H1 (cell line): Measurements from ENCODE around the gene CRCP. TPM values are rescaled to one million over a fixed set of nuclear protein-coding genes. Genes with fewer than 3 reads are reported as not detected.
"Not testable (repeated sequence)": the region's sequence is repeated elsewhere in the genome, so short reads cannot be mapped to it uniquely, and the experiment has no call there.

Experiments used
- CTCF ChIA-PET: fragments of 300-600 bp; sonication (Branson Sonifier 250); formaldehyde crosslinking; loops from one replicate; lab custom pipeline; 2021; ENCODE audit not compliant: partially characterized antibody; lab: Charles Lee
- POLR2A ChIA-PET: fragments of 300-600 bp; sonication (Branson Sonifier 250); formaldehyde crosslinking; loops from one replicate; lab custom pipeline; 2021; ENCODE audit warnings: inconsistent platforms; ENCODE audit not compliant: partially characterized antibody; lab: Charles Lee
- DNase-seq, 2 experiments: peaks; one replicate each; pipeline versions ENCODE4 v3.0.0 to v3.0.0-alpha.2; 2010 to 2022; ENCODE audit warnings: low spot score in 2 of 2, low read depth in 1 of 2, mixed read lengths in 1 of 2
- FAIRE-seq: peaks from 2 replicates; lab custom pipeline; 2011; peaks lifted over from hg19 to GRCh38; lab: Jason Lieb, UNC
- H2AFZ ChIP-seq: 2 replicates; pipeline ENCODE4 v1.8.1; 2012; ENCODE audit warnings: low read length, inconsistent platforms
- H2AK5ac ChIP-seq: 2 replicates; pipeline ENCODE4 v1.6.1; 2013; ENCODE audit warnings: low read depth, low read length
- H2BK120ac ChIP-seq: replicated peaks from 2 replicates; pipeline ENCODE3; 2013; ENCODE audit warnings: low read depth, low read length, inconsistent platforms
- H2BK12ac ChIP-seq: 2 replicates; pipeline ENCODE4 v1.6.1; 2013; ENCODE audit warnings: low read depth, low read length
- H2BK15ac ChIP-seq: 2 replicates; pipeline ENCODE4 v1.6.1; 2013; ENCODE audit warnings: low read length
- H2BK20ac ChIP-seq: 2 replicates; pipeline ENCODE4 v1.6.1; 2013; ENCODE audit warnings: low read length
- H2BK5ac ChIP-seq: 2 replicates; pipeline ENCODE4 v1.6.1; 2013; ENCODE audit warnings: low read depth, low read length
- H3K14ac ChIP-seq: 2 replicates; pipeline ENCODE4 v1.6.1; 2013; ENCODE audit warnings: inconsistent platforms; ENCODE audit not compliant: insufficient read length
- H3K18ac ChIP-seq: 2 replicates; pipeline ENCODE4 v1.6.1; 2013; ENCODE audit warnings: low read length; ENCODE audit errors: extremely low read depth
- H3K23ac ChIP-seq: 2 replicates; pipeline ENCODE4 v1.6.1; 2013; ENCODE audit warnings: inconsistent platforms; ENCODE audit not compliant: insufficient read length
- H3K23me2 ChIP-seq: 2 replicates; pipeline ENCODE4 v1.6.1; 2013; ENCODE audit warnings: low read depth, low read length
- H3K27ac ChIP-seq: 2 replicates; pipeline ENCODE4 v1.6.1; 2011; ENCODE audit warnings: low read depth, low read length, inconsistent platforms
- H3K27me3 ChIP-seq, 4 experiments: replicated peaks in 1 of 4; 1 replicate in 1 of 4; 2 replicates in 3 of 4; pipeline versions ENCODE4 v1.6.1 to v1.8.1; 2011 to 2013; ENCODE audit warnings: low read length in 3 of 4, mild to moderate bottlenecking in 3 of 4, inconsistent platforms in 2 of 4, mixed read lengths in 2 of 4, moderate library complexity in 1 of 4; ENCODE audit not compliant: control insufficient read depth in 3 of 4, insufficient read depth in 3 of 4; ENCODE audit errors: extremely low read depth in 1 of 4
- H3K36me3 ChIP-seq, 4 experiments: 2 replicates each; pipeline versions ENCODE4 v1.6.1 to v1.8.1; 2011 to 2013; ENCODE audit warnings: mild to moderate bottlenecking in 4 of 4, low read length in 3 of 4, moderate library complexity in 2 of 4, control low read depth in 1 of 4, inconsistent platforms in 1 of 4; ENCODE audit not compliant: insufficient read depth in 4 of 4, control insufficient read depth in 2 of 4
- H3K4ac ChIP-seq: replicated peaks from 2 replicates; pipeline ENCODE3; 2013; ENCODE audit warnings: low read length, low read depth, mixed read lengths, inconsistent platforms; ENCODE audit not compliant: insufficient read length
- H3K4me1 ChIP-seq, 4 experiments: replicated peaks in 1 of 4; 1 replicate in 1 of 4; 2 replicates in 3 of 4; pipeline versions ENCODE4 v1.6.1 to v1.8.1; 2011 to 2013; ENCODE audit warnings: low read length in 3 of 4, inconsistent platforms in 2 of 4, mixed read lengths in 1 of 4; ENCODE audit not compliant: insufficient read depth in 4 of 4, control insufficient read depth in 3 of 4
- H3K4me2 ChIP-seq, 2 experiments: 2 replicates each; pipeline versions ENCODE4 v1.6.1 to v1.8.1; 2011 to 2013; ENCODE audit warnings: low read depth in 2 of 2, low read length in 2 of 2, control low read depth in 1 of 2, inconsistent platforms in 1 of 2, mild to moderate bottlenecking in 1 of 2; ENCODE audit not compliant: insufficient read depth in 1 of 2
- H3K4me3 ChIP-seq, 4 experiments: fragments of 200-600, 300-600 bp in 1 of 4; sonication (generic), shearing (Covaris generic), sonication (Bioruptor Twin) in 1 of 4; 2 replicates each; pipeline versions ENCODE4 v1.5.1 to v1.8.1; 2011 to 2016; ENCODE audit warnings: low read length in 4 of 4, low read depth in 3 of 4, control low read depth in 2 of 4, inconsistent platforms in 2 of 4, mild to moderate bottlenecking in 2 of 4, mixed read lengths in 1 of 4, moderate library complexity in 1 of 4; ENCODE audit not compliant: insufficient read depth in 2 of 4; ENCODE audit errors: extremely low read depth in 1 of 4
- H3K56ac ChIP-seq: replicated peaks from 2 replicates; pipeline ENCODE3; 2013; ENCODE audit warnings: low read depth, mild to moderate bottlenecking, mixed read lengths, low read length, inconsistent platforms; ENCODE audit not compliant: insufficient read length
- H3K79me1 ChIP-seq: 2 replicates; pipeline ENCODE4 v1.6.1; 2013; ENCODE audit warnings: low read depth, low read length, control low read depth
- H3K79me2 ChIP-seq, 2 experiments: 2 replicates each; pipeline versions ENCODE4 v1.6.1 to v1.8.1; 2012 to 2013; ENCODE audit warnings: low read length in 2 of 2, mild to moderate bottlenecking in 2 of 2, inconsistent platforms in 1 of 2; ENCODE audit not compliant: insufficient read depth in 2 of 2, control insufficient read depth in 1 of 2
- H3K9ac ChIP-seq, 4 experiments: replicated peaks in 1 of 4; 1 replicate in 1 of 4; 2 replicates in 3 of 4; pipeline versions ENCODE4 v1.6.1 to v1.8.1; 2011 to 2013; ENCODE audit warnings: low read depth in 3 of 4, low read length in 3 of 4, control low read depth in 2 of 4, mild to moderate bottlenecking in 2 of 4, moderate library complexity in 2 of 4, inconsistent platforms in 1 of 4; ENCODE audit errors: extremely low read depth in 1 of 4
- H3K9me3 ChIP-seq, 2 experiments: 2 replicates each; pipeline versions ENCODE4 v1.6.1 to v1.8.1; 2012 to 2013; ENCODE audit warnings: mild to moderate bottlenecking in 2 of 2, moderate library complexity in 2 of 2, control low read depth in 1 of 2, inconsistent platforms in 1 of 2, low read depth in 1 of 2, low read length in 1 of 2, mixed read lengths in 1 of 2; ENCODE audit not compliant: insufficient read depth in 2 of 2
- H4K20me1 ChIP-seq, 2 experiments: replicated peaks in 1 of 2; 2 replicates each; pipeline versions ENCODE3 to v1.8.1; 2011 to 2013; ENCODE audit warnings: inconsistent platforms in 2 of 2, low read length in 2 of 2, mild to moderate bottlenecking in 1 of 2; ENCODE audit not compliant: insufficient read depth in 2 of 2, control insufficient read depth in 1 of 2
- H4K5ac ChIP-seq: 2 replicates; pipeline ENCODE4 v1.6.1; 2013; ENCODE audit warnings: low read length, low read depth, mixed read lengths, inconsistent platforms; ENCODE audit not compliant: insufficient read length
- H4K8ac ChIP-seq: 2 replicates; pipeline ENCODE4 v1.8.0; 2013; ENCODE audit warnings: mild to moderate bottlenecking, moderate library complexity, low read length, inconsistent platforms; ENCODE audit not compliant: insufficient read depth; ENCODE audit errors: extremely low read depth
- H4K91ac ChIP-seq: replicated peaks from 2 replicates; pipeline ENCODE3; 2013; ENCODE audit warnings: low read length, mixed read lengths, inconsistent platforms; ENCODE audit not compliant: insufficient read length
- E2F6 ChIP-seq: IDR thresholded peaks from 2 replicates; pipeline ENCODE4 v1.6.1; 2012; ENCODE audit warnings: inconsistent platforms
- NRF1 ChIP-seq: IDR thresholded peaks from 2 replicates; pipeline ENCODE4 v1.6.1; 2011; ENCODE audit warnings: mild to moderate bottlenecking, low read depth, low read length, improper control_type of control experiment
- POLR2A ChIP-seq, 2 experiments: IDR thresholded peaks; 1 replicate in 1 of 2; 2 replicates in 1 of 2; pipeline ENCODE4 v1.6.1; 2011; ENCODE audit warnings: low read depth in 2 of 2, low read length in 2 of 2, mild to moderate bottlenecking in 2 of 2; ENCODE audit errors: control extremely low read depth in 1 of 2
- SAP30 ChIP-seq: fragments of 300-600 bp; sonication (generic); IDR thresholded peaks from 2 replicates; pipeline ENCODE4 v1.7.1; 2012; ENCODE audit warnings: low read length, moderate library complexity, mild to moderate bottlenecking, inconsistent platforms; ENCODE audit not compliant: insufficient read depth, insufficient replicate concordance
- SP2 ChIP-seq: IDR thresholded peaks from 2 replicates; pipeline ENCODE4 v1.6.1; 2012; ENCODE audit warnings: mild to moderate bottlenecking, low read length, inconsistent platforms
- SUZ12 ChIP-seq: fragments of 200-600 bp; sonication (generic); IDR thresholded peaks from 2 replicates; pipeline ENCODE4 v1.6.1; 2012; ENCODE audit warnings: mild to moderate bottlenecking, inconsistent platforms, low read length, moderate library complexity, mixed read lengths
- WGBS, 2 experiments: shearing (Covaris generic) in 1 of 2; methylation state at CpG; one replicate each; pipeline versions ENCODE4 v1.1.6 to v1.1.7; 2013 to 2015; ENCODE audit warnings: low lambda C conversion rate in 2 of 2, mixed read lengths in 2 of 2, inconsistent platforms in 1 of 2, low coverage in 1 of 2, missing lambda C conversion rate in 1 of 2; ENCODE audit not compliant: insufficient replicate concordance in 2 of 2, insufficient coverage in 1 of 2, insufficient read length in 1 of 2; ENCODE audit errors: extremely low coverage in 1 of 2, missing lambda C conversion rate in 1 of 2; 5-methylcytosine and 5-hydroxymethylcytosine counted together
- polyA plus RNA-seq, 7 experiments: library from polyadenylated mRNA; depleted of rRNA in 3 of 7; stranded (reverse) in 5 of 7; unstranded in 2 of 7; fragments of >200 nt in 5 of 7; fragments of 200-250 nt in 2 of 7; gene quantifications; 1 replicate in 5 of 7; 2 replicates in 1 of 7; 4 replicates in 1 of 7; pipeline versions ENCODE4 v1.2.1 to v1.2.3, GENCODE V29; 2011 to 2013; ENCODE audit warnings: missing spikeins in 2 of 7, mixed read lengths in 2 of 7
- total RNA-seq: library from RNA; stranded (reverse); fragmentation: NEBNext Ultra II Directional; extraction: Animal tissue kit (Norgen Biotek cat#: 25700); gene quantifications from 2 replicates; pipeline ENCODE4 v1.2.1, GENCODE V29; 2021

Gene CRCP
- total and polyA plus RNA-seq, 2 of the 8 experiments (the other 6 are each of a cell fraction or from before 2014, with no cell fraction given) = 15.0 to 29.3 TPM

- no peak for TF ChIP-seq E2F6
- no peak for TF ChIP-seq SAP30
- TF ChIP-seq SP2 = no peak
- no peak for TF ChIP-seq SUZ12
- TF ChIP-seq POLR2A (IDR thresholded peaks at IDR 0.05; ENCODE audit: control extremely low read depth in 1 of 2, low read depth in 2 of 2, low read length in 2 of 2) = no peak
- no peak for TF ChIP-seq NRF1
These were observed 14.1 kb upstream of the CRCP start (continued) for GRCh38 chr7:66100408-66101050.

GRCh38 chr7:66102168-66102567 lies 12.5 kb upstream of the CRCP start:
- H3K79me2 ChIP-seq, H4K20me1 ChIP-seq, H2BK15ac ChIP-seq, CTCF ChIA-PET, H3K36me3 ChIP-seq, H3K4ac ChIP-seq, H2BK20ac ChIP-seq, H3K9me3 ChIP-seq, DNase-seq, H3K56ac ChIP-seq, H3K18ac ChIP-seq, H3K27ac ChIP-seq, H4K91ac ChIP-seq, H3K14ac ChIP-seq, H3K23me2 ChIP-seq, FAIRE-seq, H3K9ac ChIP-seq, H3K27me3 ChIP-seq, H3K79me1 ChIP-seq, H2AK5ac ChIP-seq, H2BK12ac ChIP-seq, H2AFZ ChIP-seq, H3K4me2 ChIP-seq, H2BK5ac ChIP-seq, H3K4me3 ChIP-seq, H2BK120ac ChIP-seq, H3K4me1 ChIP-seq, H4K8ac ChIP-seq, H3K23ac ChIP-seq, H4K5ac ChIP-seq: not testable (repeated sequence)
- POLR2A ChIA-PET = interaction anchor here (0.7 to 1.3 kb wide), 2 partner anchors 19 to 27 kb away, joined by 3 read pairs; partner anchors contain the start of gene ASL
- 94% methylated on average over 6 of the region's 6 CpGs; no CpG with 5 or more reads in 1 of the 2 experiments for WGBS, 2 experiments
